Posterior vena cava (tissue), 2 donors: ENCODE measurements around the gene CILP2. TPM values are rescaled to one million over a fixed set of nuclear protein-coding genes. Genes with fewer than 3 reads are reported as not detected.

Experiments used
- DNase-seq: peaks from one replicate; pipeline ENCODE4 v3.0.0-alpha.2; 2020; ENCODE audit warnings: low spot score
- intact Hi-C, 2 donors: fragments of 100-400 bp; cut with DNase I; formaldehyde crosslinking; loops; one replicate each; pipeline versions ENCODE4 v1.14.1 to v1.14.2; 2022 to 2023
- total RNA-seq, 2 donors: library from RNA; stranded (reverse); fragmentation: NEBNext Ultra II Directional; extraction: Animal tissue kit (Norgen Biotek cat#: 25700); gene quantifications; one replicate each; pipeline ENCODE4 v1.2.1, GENCODE V29; 2021
- donor health status: DM: yes; HTN: yes; CAD: no.
- donor health status: DM: yes; HTN: yes; CAD: no.

The CILP2 gene
- total RNA-seq, 2 donors from 2014 or later, result 0.67 to 2.3 TPM

GRCh38 chr19:19526581-19527370 is 11.3 kb upstream of the CILP2 start:
- intact Hi-C loops, result no loop called here
- no peak for DNase-seq

GRCh38 chr19:19527371-19527656 is 10.8 kb upstream of the CILP2 start:
- no peak for DNase-seq
- intact Hi-C loops, result no loop called here

GRCh38 chr19:19527674-19528625 is 10.1 kb upstream of the CILP2 start:
- intact Hi-C loops, result no loop called here
- peak; percentile 71 for DNase-seq

- peak; percentile 79 for DNase-seq
- intact Hi-C loops, result no loop called here
Observed at GRCh38 chr19:19528721-19529490, 9.2 kb upstream of the CILP2 start, which contains the start of gene YJEFN3. YJEFN3 (plus strand) TSS chr19:19528911; CDS start chr19:19528933, 22 bp downstream.

- intact Hi-C loops, result loop anchor here in 1 of 2 donors (5.0 kb wide), 1 partner anchor 112 kb away; the partner anchor contains the start of gene GMIP
Observed at GRCh38 chr19:19529783-19530422, 8.2 kb upstream of the CILP2 start.

GRCh38 chr19:19530423-19530804 is 7.7 kb upstream of the CILP2 start:
- no peak for DNase-seq
- intact Hi-C loops, result loop anchor here in 1 of 2 donors (5.0 kb wide), 1 partner anchor 112 kb away; the partner anchor contains the start of gene GMIP

More at GRCh38 chr19:19529783-19530422, 8.2 kb upstream of the CILP2 start:
- DNase-seq, result peak; percentile 76

GRCh38 chr19:19530889-19531288 is 7.2 kb upstream of the CILP2 start:
- DNase-seq, result no peak

GRCh38 chr19:19531951-19532805 is 5.9 kb upstream of the CILP2 start:
- peak; percentile 95 for DNase-seq
- intact Hi-C loops, result loop anchor here (2.0 to 5.0 kb wide), 3 partner anchors 110 to 427 kb away; partner anchors contain the start of gene GMIP (in 2 of the 2)

More at GRCh38 chr19:19530889-19531288, 7.2 kb upstream of the CILP2 start:
- intact Hi-C loops, result loop anchor here in 1 of 2 donors (5.0 kb wide), 1 partner anchor 111 kb away; the partner anchor contains the start of gene GMIP

- intact Hi-C loops, result loop anchor here (2.0 to 5.0 kb wide), 3 partner anchors 109 to 426 kb away; partner anchors contain the start of gene GMIP (in 2 of the 2)
- DNase-seq, result no peak
Observed at GRCh38 chr19:19532806-19533701, 5.0 kb upstream of the CILP2 start.

- DNase-seq, result no peak
- intact Hi-C loops, result loop anchor here (2.0 to 5.0 kb wide), 3 partner anchors 108 to 425 kb away; partner anchors contain the start of gene GMIP (in 2 of the 2)
Observed at GRCh38 chr19:19533841-19534240, 4.2 kb upstream of the CILP2 start.

- intact Hi-C loops, result loop anchor here in 1 of 2 donors (5.0 kb wide), 1 partner anchor 108 kb away; the partner anchor contains the start of gene GMIP
- DNase-seq, result no peak
Observed at GRCh38 chr19:19534556-19535265, 3.4 kb upstream of the CILP2 start.

GRCh38 chr19:19535311-19536191 is 2.5 kb upstream of the CILP2 start:
- intact Hi-C loops, result no loop called here
- no peak for DNase-seq

GRCh38 chr19:19537075-19538048 is 703 bp upstream of the CILP2 start:
- intact Hi-C loops, result no loop called here
- no peak for DNase-seq

GRCh38 chr19:19538785-19539166 is 711 bp downstream of the CILP2 start:
- no peak for DNase-seq
- intact Hi-C loops, result no loop called here
